K562 (cell line): Measurements from ENCODE around the gene PRCP. TPM values are rescaled to one million over a fixed set of nuclear protein-coding genes. Genes with fewer than 3 reads are reported as not detected.

Experiments
- CBX5 ChIP-seq: IDR thresholded peaks from 2 replicates; pipeline ENCODE4 v1.6.1; 2014; ENCODE audit warnings: low read depth, borderline replicate concordance
- EWSR1 ChIP-seq: fragments of 450-650 bp; IDR thresholded peaks from 2 replicates; pipeline ENCODE4 v1.6.1; 2018; ENCODE audit warnings: borderline replicate concordance, mild to moderate bottlenecking, low read depth, moderate library complexity; ENCODE audit not compliant: partially characterized antibody
- FOXA1 ChIP-seq: fragments of 450-650 bp; IDR thresholded peaks from 2 replicates; pipeline ENCODE4 v1.6.1; 2016; ENCODE audit warnings: mild to moderate bottlenecking, borderline replicate concordance
- HIVEP1 ChIP-seq: fragments of 250-450 bp; sonication (Bioruptor Pico); IDR thresholded peaks from 2 replicates; pipeline ENCODE4 v1.4.0; 2020; ENCODE audit warnings: mild to moderate bottlenecking
- HSF4 ChIP-seq: fragments of 250-450 bp; sonication (Bioruptor Pico); IDR thresholded peaks from 2 replicates; pipeline ENCODE4 v2.1.2; 2022; ENCODE audit warnings: mild to moderate bottlenecking, moderate library complexity, borderline replicate concordance
- SAP30 ChIP-seq: fragments of 200-600 bp; sonication (generic); IDR thresholded peaks from 2 replicates; pipeline ENCODE4 v1.6.1; 2012; ENCODE audit warnings: borderline replicate concordance, low read depth, mild to moderate bottlenecking, moderate library complexity, low read length, control low read depth, inconsistent platforms; ENCODE audit not compliant: insufficient read depth, poor library complexity, severe bottlenecking
- ZNF445 ChIP-seq: fragments of 250-450 bp; sonication (Bioruptor Pico); IDR thresholded peaks from 2 replicates; pipeline ENCODE4 v1.4.0; 2020; ENCODE audit warnings: low read depth, mild to moderate bottlenecking, moderate library complexity
- polyA plus RNA-seq, 8 experiments: library from polyadenylated mRNA; depleted of rRNA in 4 of 8; stranded (reverse) in 5 of 8; unstranded in 3 of 8; fragments of >200 nt; fragmentation: Nextera tagmentation in 2 of 8; fragmentation: Illumina TruSeq in 1 of 8; extraction: Ambion mirVana in 2 of 8; extraction: Trizol in 1 of 8; gene quantifications; 2 replicates each; pipeline versions ENCODE4 v1.2.1 to v1.2.3, GENCODE V29; 2011 to 2014; ENCODE audit warnings: inconsistent platforms in 1 of 8, missing spikeins in 1 of 8
- total RNA-seq, 7 experiments: library from RNA; depleted of rRNA in 6 of 7; stranded (reverse); fragments of >200 nt in 6 of 7; fragmentation: Illumina TruSeq in 2 of 7; extraction: Trizol in 2 of 7; gene quantifications; 2 replicates each; pipeline versions ENCODE4 v1.2.1 to v1.2.3, GENCODE V29; 2011 to 2021; ENCODE audit warnings: low replicate concordance in 1 of 7
- TF ChIP-seq, protein P1 (sequence below): fragments of 450-650 bp; IDR thresholded peaks from 2 replicates; pipeline ENCODE4 v1.6.1; 2017; ENCODE audit warnings: antibody characterized with exemption
- TF ChIP-seq, protein P2 (sequence below): fragments of 250-450 bp; sonication (Bioruptor Pico); IDR thresholded peaks from 2 replicates; pipeline ENCODE4 v1.5.0; 2020; ENCODE audit warnings: mild to moderate bottlenecking, borderline replicate concordance

Gene PRCP
- total and polyA plus RNA-seq, 9 of the 15 experiments (the other 6 are each of a cell fraction or from before 2014, with no cell fraction given): 9.5 to 43.1 (median 23.2) TPM

DNA sequence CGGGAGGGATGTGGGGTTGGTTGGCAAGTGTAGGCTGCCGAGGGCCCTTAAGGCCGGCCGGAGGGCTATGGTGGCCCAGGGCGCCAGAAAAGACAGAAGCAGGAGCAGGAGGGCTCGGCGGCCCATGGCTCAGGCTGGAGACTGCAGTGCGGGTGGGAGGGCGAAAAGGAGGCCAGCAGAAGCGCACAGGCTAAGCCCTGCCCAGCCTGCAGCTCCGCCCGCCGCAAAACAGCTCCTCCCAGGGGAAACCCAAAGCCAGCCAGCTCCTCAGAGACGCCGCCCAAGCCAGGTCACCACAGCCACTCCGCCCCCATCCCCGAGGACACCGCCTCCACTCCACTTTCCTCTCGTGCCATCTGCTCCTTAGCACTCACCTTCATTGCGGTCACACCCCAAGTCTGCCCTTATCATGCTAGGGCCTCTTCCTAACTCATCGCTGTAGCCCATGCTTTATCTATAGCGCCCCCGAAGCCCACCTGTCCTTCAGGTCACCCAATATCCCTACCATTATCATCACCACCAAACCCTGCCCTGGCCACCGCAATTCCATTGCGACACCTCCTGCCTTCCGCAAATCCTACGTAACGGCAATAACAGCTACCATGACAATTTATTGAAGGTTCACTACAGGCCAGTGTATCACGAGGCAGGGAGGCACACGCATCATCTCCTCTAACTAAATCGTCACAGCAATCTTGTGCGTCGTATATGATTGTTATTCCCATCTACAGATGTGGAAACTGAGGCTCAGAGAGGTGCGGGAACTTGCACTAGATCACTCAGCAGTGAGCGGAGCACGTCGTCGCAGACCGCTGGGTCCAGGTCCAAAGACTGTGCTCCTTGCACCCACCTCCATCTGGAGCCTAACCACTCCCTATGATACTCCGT is at the start of gene PRCP (continued):
- TF ChIP-seq HIVEP1: 0 out of 2 replicates have a peak, but pooled peaks have one; percentile 31
- TF ChIP-seq SAP30: no peak
- TF ChIP-seq CBX5: no peak
- TF ChIP-seq ZNF445: no peak
- no peak for TF ChIP-seq HSF4 (CRISPR knock-in tag)
- TF ChIP-seq, protein P1, sequence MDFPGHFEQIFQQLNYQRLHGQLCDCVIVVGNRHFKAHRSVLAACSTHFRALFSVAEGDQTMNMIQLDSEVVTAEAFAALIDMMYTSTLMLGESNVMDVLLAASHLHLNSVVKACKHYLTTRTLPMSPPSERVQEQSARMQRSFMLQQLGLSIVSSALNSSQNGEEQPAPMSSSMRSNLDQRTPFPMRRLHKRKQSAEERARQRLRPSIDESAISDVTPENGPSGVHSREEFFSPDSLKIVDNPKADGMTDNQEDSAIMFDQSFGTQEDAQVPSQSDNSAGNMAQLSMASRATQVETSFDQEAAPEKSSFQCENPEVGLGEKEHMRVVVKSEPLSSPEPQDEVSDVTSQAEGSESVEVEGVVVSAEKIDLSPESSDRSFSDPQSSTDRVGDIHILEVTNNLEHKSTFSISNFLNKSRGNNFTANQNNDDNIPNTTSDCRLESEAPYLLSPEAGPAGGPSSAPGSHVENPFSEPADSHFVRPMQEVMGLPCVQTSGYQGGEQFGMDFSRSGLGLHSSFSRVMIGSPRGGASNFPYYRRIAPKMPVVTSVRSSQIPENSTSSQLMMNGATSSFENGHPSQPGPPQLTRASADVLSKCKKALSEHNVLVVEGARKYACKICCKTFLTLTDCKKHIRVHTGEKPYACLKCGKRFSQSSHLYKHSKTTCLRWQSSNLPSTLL: no peak
- no peak for TF ChIP-seq FOXA1
- TF ChIP-seq EWSR1: no peak
- TF ChIP-seq, protein P2, sequence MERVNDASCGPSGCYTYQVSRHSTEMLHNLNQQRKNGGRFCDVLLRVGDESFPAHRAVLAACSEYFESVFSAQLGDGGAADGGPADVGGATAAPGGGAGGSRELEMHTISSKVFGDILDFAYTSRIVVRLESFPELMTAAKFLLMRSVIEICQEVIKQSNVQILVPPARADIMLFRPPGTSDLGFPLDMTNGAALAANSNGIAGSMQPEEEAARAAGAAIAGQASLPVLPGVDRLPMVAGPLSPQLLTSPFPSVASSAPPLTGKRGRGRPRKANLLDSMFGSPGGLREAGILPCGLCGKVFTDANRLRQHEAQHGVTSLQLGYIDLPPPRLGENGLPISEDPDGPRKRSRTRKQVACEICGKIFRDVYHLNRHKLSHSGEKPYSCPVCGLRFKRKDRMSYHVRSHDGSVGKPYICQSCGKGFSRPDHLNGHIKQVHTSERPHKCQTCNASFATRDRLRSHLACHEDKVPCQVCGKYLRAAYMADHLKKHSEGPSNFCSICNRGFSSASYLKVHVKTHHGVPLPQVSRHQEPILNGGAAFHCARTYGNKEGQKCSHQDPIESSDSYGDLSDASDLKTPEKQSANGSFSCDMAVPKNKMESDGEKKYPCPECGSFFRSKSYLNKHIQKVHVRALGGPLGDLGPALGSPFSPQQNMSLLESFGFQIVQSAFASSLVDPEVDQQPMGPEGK: no peak
